Upper lobe of left lung (tissue), 4 donors: ENCODE measurements around the gene PNPLA2.

Experiments used
- EP300 ChIP-seq, 4 donors: sonication (generic); formaldehyde crosslinking; IDR thresholded peaks; one replicate each; pipeline ENCODE4 v1.5.1; 2017; ENCODE audit warnings: antibody characterized with exemption in 4 of 4, control low read depth in 2 of 4
- POLR2A ChIP-seq, 4 donors: fragments of 450-650 bp; IDR thresholded peaks; one replicate each; pipeline ENCODE4 v1.5.1; 2016 to 2017; ENCODE audit warnings: antibody characterized with exemption in 4 of 4, mild to moderate bottlenecking in 2 of 4
- POLR2AphosphoS5 ChIP-seq, 2 donors: sonication (generic); formaldehyde crosslinking; IDR thresholded peaks; one replicate each; pipeline ENCODE4 v1.5.1; 2017; ENCODE audit warnings: antibody characterized with exemption in 2 of 2
- TF ChIP-seq, protein P1 (sequence below), 6 experiments: fragments of 450-650 bp in 4 of 6; fragments of 200-600 bp in 2 of 6; sonication (generic) in 2 of 6; IDR thresholded peaks; one replicate each; pipeline ENCODE4 v1.5.1; 2016 to 2019; ENCODE audit warnings: antibody characterized with exemption in 6 of 6

DNA sequence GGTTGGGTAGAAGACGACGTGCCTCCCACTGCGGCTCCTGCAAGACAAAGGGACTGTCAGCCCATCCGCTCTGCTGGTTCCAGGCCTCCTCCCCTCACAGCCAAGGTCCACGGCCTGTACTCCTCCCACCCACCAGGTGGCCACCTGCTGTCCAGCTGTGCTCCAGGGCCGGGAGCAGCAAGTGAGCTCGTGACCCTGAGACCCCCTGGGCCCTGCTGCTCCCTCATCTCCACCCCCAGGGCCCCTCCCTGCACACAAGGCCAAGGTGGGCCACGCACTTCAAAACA is 51.4 kb downstream of the PNPLA2 start:
- TF ChIP-seq, protein P1, sequence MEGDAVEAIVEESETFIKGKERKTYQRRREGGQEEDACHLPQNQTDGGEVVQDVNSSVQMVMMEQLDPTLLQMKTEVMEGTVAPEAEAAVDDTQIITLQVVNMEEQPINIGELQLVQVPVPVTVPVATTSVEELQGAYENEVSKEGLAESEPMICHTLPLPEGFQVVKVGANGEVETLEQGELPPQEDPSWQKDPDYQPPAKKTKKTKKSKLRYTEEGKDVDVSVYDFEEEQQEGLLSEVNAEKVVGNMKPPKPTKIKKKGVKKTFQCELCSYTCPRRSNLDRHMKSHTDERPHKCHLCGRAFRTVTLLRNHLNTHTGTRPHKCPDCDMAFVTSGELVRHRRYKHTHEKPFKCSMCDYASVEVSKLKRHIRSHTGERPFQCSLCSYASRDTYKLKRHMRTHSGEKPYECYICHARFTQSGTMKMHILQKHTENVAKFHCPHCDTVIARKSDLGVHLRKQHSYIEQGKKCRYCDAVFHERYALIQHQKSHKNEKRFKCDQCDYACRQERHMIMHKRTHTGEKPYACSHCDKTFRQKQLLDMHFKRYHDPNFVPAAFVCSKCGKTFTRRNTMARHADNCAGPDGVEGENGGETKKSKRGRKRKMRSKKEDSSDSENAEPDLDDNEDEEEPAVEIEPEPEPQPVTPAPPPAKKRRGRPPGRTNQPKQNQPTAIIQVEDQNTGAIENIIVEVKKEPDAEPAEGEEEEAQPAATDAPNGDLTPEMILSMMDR (IDR thresholded peaks at IDR 0.05): peak in 1 of 6 experiments; percentile 21
- TF ChIP-seq EP300 (IDR thresholded peaks at IDR 0.05): no peak
- no peak for TF ChIP-seq POLR2A (IDR thresholded peaks at IDR 0.05)
- no peak for TF ChIP-seq POLR2AphosphoS5 (IDR thresholded peaks at IDR 0.05)
